Erythroblast (primary cell): ENCODE measurements around the gene NKIRAS1.

Experiments used
- DNase-seq, 2 experiments: peaks; one replicate each; lab custom pipeline; 2025; lab: John Stamatoyannopoulos, UW
- GATA1 ChIP-seq: IDR thresholded peaks from 2 replicates; pipeline ENCODE4 v1.6.1; 2011; ENCODE audit warnings: low read depth, mild to moderate bottlenecking, control low read depth, low read length, moderate library complexity
- POLR2A ChIP-seq: IDR thresholded peaks from 2 replicates; pipeline ENCODE4 v1.6.1; 2011; ENCODE audit warnings: mild to moderate bottlenecking, low read length

Gene NKIRAS1

DNA sequence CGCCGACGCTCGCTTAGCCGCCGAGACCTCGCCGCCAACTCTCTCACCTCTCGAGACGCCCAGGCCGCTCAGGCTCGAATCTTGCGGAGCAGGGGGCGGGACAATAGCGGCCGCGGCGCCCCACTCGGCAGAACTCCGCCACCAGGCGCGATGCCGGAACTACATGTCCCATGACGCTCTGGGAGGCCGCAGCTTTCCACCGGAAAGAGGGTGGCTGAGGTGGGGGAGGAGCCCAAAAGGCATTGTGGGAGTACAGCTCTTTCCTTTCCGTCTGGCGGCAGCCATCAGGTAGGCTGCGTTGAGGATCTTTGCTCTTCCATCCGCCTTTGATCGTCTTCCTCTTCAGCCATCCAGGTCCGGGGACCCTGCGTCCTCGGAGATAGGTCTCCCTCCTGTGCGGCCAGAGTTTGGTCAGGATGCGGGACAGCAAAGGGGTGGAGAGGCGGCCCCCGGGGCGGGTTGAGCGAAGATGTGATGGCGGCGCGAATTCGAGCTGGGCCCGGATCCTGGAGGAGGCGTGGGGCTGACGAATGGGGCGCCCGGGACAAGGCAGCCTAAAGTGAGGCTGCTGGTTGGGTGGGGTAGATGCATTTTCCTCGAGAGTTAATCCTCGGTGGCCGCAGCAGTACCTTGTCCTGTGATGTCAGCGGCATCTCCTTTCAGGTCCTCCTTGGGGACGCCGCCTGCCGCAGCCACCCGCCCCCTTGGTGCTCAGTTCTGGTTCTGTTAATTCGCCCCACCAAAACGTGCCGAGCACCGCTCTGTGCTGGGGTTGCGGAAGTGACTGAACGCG, at the start of gene NKIRAS1, which contains the start of gene RPL15:
Gene NKIRAS1 (minus strand): TSS at position 105 of the 793 bp plus-strand sequence. CDS start 6,086 bp downstream, outside the sequence.
Gene RPL15 (plus strand): TSS at position 247 of the 793 bp plus-strand sequence. CDS start 728 bp downstream, outside the sequence.
- DNase-seq: peak; percentile 95 to 96
- TF ChIP-seq GATA1 (no peak), POLR2A (peak; percentile 100)

DNA sequence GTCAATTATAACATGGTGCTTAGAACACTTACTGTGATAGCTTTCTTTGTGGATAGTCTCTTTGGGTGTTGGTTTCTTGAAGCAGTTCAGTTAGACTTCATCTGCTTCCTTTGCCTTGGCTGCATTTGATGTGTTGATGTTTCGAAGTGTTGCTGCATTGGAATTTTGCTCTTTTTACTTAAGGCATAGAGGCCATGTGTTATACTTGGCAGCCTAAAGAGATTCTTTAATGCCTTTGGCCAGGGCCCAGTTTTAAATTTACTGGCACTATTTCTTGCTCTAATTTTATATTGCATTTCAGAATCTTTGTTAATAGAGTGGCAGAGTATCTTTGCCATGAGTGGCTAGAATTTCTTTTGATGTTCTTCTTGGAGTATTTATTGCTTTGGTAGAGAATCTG, 49.5 kb upstream of the NKIRAS1 start:
- DNase-seq: no peak
- TF ChIP-seq GATA1: no peak
- no peak for TF ChIP-seq POLR2A

DNA sequence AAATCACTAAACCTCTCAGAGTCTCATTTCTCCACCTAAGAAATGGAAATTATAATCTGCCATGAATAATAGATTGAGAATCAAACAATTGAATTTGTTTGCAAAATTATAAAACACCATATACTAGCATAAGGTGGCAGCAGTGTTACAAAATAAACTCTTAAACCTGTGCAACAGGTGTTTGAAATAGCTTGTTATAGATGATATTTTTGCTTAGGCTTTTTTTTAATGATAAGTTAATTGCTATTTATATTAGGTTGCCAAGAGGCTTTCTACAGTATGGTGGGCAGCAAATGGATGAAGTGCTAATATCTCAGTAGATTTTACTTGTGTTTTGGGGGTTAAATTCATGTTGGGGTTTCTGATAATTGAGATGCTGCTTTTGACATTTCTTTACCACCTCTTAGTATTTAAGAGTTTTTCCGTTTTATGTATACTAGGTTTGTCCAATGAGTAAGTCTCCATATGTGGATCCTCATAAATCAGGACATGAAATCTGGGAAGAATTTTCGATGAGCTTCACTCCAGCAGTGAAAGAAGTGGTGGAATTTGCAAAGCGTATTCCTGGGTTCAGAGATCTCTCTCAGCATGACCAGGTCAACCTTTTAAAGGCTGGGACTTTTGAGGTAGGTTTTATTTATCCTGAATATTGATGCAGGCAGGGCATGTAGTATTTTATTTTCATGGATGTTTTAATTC, 47.9 kb upstream of the NKIRAS1 start:
- no peak for DNase-seq
- TF ChIP-seq POLR2A: no peak
- TF ChIP-seq GATA1: no peak

DNA sequence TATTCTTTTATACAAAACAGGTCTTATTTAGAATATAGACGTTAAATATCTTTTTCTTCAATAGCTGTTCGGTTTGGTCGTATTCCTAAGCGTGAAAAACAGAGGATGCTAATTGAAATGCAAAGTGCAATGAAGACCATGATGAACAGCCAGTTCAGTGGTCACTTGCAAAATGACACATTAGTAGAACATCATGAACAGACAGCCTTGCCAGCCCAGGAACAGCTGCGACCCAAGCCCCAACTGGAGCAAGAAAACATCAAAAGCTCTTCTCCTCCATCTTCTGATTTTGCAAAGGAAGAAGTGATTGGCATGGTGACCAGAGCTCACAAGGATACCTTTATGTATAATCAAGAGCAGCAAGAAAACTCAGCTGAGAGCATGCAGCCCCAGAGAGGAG, 45.1 kb upstream of the NKIRAS1 start:
- TF ChIP-seq POLR2A (no peak), GATA1 (no peak)
- no peak for DNase-seq

DNA sequence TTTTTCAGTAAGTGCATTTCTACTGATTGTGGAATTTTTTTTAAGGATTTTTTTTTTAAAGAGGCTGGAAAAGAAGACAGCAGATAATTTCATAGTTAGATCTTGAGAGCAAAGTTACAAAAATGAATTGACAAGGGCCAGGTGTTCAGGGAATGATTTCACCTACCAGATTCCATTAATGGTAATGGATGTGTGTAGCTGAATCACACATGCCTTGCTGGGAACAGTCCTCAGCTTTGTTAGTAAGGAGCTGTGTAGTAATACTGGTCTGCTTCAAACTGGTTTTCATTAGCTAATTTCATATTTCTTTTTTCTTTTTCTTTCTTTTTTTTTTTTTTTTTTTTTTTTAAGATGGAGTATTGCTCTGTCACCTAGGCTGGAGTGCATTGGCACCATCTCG, 44.3 kb upstream of the NKIRAS1 start:
- TF ChIP-seq POLR2A: no peak
- TF ChIP-seq GATA1: no peak
- DNase-seq: no peak

DNA sequence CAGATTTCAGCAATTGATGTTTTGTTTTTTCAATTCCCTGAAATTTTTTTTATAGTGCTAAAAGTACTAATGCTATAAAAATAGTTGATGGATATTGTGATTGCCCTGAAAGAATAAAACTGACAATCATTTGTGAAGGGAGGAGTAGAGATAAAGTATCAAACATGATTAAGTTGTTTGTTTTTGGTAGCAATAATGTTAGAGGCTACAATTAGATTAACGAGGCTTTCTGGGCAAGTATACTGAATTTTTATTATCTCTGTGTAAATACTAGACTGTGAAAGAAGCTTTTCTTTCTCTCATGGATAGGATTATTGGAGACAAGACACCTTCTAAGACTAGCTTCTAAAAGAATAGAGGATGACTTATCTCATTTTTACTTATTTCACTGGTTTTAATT, 43.9 kb upstream of the NKIRAS1 start:
- no peak for DNase-seq
- no peak for TF ChIP-seq POLR2A
- no peak for TF ChIP-seq GATA1

DNA sequence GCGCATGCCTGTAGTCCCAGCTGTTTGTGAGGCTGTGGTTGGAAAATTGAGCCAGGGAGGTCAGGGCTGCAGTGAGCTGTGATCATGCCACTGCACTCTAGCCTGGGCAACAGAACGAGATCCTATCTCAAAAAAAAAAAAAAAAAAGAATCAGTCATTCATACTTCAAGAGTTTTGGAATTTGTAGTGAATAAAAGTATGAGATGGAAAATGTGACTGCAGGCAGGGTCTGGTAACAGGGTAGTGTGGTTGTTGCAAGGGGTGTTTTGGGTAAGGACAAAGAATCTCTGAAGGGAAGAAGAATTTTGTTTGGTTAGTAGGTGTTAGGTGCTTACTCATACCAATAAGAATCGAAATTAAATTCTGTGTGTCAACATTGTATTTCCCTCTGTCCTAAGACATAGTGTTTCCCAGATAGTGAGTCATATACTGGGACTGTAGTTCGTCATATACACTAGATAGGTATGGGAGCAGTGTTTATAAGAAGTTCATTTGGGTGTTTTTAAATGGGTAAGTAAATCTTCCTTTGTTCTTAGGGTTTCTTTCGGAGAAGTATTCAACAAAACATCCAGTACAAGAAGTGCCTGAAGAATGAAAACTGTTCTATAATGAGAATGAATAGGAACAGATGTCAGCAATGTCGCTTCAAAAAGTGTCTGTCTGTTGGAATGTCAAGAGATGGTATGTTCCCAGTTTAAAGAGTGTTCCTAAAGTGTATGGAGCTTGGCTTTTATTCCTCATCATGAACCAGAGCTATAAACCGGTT, 42.5 kb upstream of the NKIRAS1 start:
- no peak for TF ChIP-seq POLR2A
- TF ChIP-seq GATA1: no peak
- no peak for DNase-seq

DNA sequence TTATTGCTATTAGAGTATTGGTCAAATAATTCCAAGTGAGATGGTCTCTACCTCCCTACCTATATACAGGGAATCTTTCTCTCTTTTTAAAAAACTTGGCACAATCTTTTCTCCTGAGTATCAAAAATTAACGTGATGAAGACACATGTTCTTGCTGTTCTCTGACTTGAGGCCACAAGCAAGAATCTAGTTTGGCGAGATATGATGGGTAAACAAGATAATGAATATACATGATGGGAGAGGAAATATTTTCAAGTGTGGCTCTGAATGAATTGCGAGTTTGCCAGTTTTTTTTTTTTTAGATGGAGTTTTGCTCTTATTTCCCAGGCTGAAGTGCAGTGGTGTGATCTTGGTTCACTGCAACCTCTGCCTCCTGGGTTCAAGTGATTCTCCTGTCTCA, 39.9 kb upstream of the NKIRAS1 start:
- TF ChIP-seq POLR2A (no peak), GATA1 (no peak)
- DNase-seq: no peak

DNA sequence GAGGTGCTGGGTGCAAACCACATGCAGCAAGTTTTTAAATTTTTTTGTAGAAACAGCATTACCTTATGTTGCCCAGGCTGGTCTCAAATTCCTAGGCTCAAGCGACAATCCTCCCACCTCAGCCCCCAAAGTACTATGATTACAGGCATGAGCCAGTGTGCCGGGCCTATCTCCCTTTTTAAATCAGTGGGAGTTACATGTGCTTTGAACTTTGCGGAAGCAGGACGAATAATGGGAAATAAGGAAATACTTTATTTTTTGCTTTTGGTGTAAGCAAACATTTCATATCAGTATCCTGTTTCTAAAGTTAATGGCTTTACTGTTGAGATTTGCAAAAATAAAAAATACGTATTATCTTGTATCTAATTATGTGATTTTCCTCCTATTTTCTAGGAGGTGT, 37.4 kb upstream of the NKIRAS1 start:
- no peak for DNase-seq
- TF ChIP-seq POLR2A (no peak), GATA1 (no peak)

DNA sequence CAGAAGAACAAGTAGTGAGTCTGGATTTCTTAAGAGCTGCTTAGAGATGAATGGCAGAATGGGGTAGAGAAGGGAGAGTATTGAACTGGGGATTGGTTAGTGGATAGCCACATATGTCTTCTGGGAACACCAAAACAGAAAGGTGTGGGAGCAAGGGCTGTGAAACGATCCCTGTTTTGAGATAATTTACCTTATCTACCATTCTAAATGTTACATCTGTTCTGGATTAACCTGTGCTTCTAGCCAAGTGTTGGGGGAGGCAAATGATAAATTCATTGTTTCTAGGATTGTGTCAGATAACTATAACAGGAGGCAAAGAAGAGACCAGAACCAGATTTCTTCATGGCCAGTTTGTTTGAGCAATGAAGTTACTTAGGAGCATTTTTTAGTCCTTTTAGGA, 36.7 kb upstream of the NKIRAS1 start:
- DNase-seq: no peak

DNA sequence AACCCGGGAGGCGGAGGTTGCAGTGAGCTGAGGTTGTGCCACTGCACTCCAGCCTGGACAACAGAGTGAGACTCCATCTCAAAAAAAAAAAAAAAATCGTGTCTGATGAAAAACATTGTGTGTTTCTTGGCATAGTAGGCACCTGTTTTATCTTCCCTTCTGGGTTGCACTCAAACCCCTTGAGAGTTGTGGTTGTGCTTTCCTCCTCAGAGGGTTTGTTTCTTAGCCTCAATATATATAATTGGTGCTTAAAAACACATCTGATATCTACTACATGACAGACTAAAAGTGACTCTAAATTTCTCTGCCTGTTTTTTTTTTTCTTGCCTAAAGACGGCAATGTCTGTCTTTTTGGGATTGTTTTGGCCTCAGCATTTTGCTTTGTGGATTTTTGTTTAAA, 35.9 kb upstream of the NKIRAS1 start:
- TF ChIP-seq POLR2A (no peak), GATA1 (no peak)
- no peak for DNase-seq

More for the DNA sequence above, 36.7 kb upstream of the NKIRAS1 start:
- TF ChIP-seq POLR2A (no peak), GATA1 (no peak)

DNA sequence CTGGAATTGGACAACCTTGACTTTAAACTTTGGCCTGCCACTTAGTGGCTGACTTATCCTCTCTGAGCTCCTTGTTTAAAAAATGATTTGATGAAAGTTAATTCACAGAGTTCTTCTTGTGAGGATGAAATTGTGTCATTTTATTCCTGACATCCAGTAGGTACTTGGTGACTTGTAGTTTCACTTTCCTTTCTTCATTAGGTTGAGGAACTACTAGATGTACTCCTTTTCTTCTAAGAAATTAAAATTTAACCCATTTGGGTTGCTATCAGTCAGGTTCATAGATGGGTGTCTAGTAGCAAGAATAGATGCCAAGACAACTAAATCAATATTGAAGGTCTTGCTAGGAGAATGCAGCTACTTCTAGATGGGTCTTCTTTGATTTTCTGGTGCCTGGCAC, 33.5 kb upstream of the NKIRAS1 start:
- no peak for TF ChIP-seq GATA1
- TF ChIP-seq POLR2A: no peak
- peak in 1 of 2 experiments; percentile 17 for DNase-seq

DNA sequence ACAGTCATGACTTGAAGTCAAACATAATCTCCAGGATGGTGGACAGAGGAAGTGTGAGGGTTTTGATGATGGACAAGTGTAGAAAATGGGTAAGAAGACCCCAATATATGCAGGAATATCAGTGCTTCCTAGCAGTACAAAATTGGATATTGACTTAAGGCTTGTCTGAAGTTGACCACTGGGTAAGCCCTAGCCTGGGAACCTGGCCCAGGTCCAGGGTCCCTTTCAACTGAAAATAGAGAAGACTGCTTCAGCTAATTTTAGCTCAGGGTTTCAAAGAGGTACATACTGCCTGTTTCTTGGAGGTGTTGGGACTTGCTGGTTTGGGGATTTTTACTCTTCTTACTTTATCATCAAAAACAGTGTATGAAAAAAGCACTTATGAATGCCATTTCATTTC, 33.0 kb upstream of the NKIRAS1 start:
- TF ChIP-seq POLR2A (no peak), GATA1 (no peak)
- DNase-seq: no peak
